Esophagus muscularis mucosa (tissue), 3 donors: ENCODE results near the gene PHLDA3.

Experiments
- EP300 ChIP-seq: sonication (generic); formaldehyde crosslinking; IDR thresholded peaks from one replicate; pipeline ENCODE4 v1.6.1; 2017; ENCODE audit warnings: antibody characterized with exemption
- TF ChIP-seq, protein P1 (sequence below), 3 experiments: fragments of 200-600 bp in 2 of 3; fragments of 450-650 bp in 1 of 3; sonication (generic) in 2 of 3; IDR thresholded peaks; one replicate each; pipeline ENCODE4 v1.5.1; 2017 to 2019; ENCODE audit warnings: antibody characterized with exemption in 3 of 3, mild to moderate bottlenecking in 2 of 3, moderate library complexity in 1 of 3

GRCh38 chr1:201481004-201481380 is 12.0 kb upstream of the PHLDA3 start:
- TF ChIP-seq, protein P1, sequence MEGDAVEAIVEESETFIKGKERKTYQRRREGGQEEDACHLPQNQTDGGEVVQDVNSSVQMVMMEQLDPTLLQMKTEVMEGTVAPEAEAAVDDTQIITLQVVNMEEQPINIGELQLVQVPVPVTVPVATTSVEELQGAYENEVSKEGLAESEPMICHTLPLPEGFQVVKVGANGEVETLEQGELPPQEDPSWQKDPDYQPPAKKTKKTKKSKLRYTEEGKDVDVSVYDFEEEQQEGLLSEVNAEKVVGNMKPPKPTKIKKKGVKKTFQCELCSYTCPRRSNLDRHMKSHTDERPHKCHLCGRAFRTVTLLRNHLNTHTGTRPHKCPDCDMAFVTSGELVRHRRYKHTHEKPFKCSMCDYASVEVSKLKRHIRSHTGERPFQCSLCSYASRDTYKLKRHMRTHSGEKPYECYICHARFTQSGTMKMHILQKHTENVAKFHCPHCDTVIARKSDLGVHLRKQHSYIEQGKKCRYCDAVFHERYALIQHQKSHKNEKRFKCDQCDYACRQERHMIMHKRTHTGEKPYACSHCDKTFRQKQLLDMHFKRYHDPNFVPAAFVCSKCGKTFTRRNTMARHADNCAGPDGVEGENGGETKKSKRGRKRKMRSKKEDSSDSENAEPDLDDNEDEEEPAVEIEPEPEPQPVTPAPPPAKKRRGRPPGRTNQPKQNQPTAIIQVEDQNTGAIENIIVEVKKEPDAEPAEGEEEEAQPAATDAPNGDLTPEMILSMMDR (IDR thresholded peaks at IDR 0.05), result no peak
- TF ChIP-seq EP300, result no peak
